HG02884 (cell line): Measurements from ENCODE around the gene RUVBL2.

Experiments
- ATAC-seq: cut with Tn5 transposase; IDR thresholded peaks from one replicate; pipeline ENCODE4 v1.9.1; 2021; ENCODE audit warnings: mild to moderate bottlenecking, moderate library complexity; ENCODE audit not compliant: unreplicated experiment

The RUVBL2 gene

GRCh38 chr19:48987323-48987722, 6.4 kb upstream of the RUVBL2 start:
- no peak for ATAC-seq

GRCh38 chr19:48988286-48988685, 5.4 kb upstream of the RUVBL2 start:
- no peak for ATAC-seq

DNA sequence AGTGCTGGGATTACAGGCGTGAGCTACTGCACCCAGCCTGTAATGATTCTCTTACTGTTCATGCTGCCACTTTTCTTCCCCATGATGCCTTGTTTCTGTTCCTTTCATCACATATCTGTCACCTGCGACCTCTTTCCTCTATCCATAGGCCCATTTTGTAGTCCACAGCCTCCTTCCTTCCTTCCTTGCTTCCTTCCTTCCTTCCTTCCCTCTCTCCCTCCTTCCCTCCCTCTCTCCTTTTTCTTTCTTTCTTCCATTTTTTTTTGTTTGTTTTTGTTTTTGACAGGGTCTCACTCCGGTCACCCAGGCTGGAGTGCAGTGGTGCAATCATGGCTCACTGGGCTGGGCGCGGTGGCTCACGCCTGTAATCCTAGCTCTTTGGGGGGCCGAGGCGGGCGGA, 4.8 kb upstream of the RUVBL2 start:
- ATAC-seq, result no peak

- ATAC-seq, result no peak
Observed at GRCh38 chr19:48989701-48990291, 3.9 kb upstream of the RUVBL2 start.

GRCh38 chr19:48990400-48990799, 3.3 kb upstream of the RUVBL2 start:
- no peak for ATAC-seq

DNA sequence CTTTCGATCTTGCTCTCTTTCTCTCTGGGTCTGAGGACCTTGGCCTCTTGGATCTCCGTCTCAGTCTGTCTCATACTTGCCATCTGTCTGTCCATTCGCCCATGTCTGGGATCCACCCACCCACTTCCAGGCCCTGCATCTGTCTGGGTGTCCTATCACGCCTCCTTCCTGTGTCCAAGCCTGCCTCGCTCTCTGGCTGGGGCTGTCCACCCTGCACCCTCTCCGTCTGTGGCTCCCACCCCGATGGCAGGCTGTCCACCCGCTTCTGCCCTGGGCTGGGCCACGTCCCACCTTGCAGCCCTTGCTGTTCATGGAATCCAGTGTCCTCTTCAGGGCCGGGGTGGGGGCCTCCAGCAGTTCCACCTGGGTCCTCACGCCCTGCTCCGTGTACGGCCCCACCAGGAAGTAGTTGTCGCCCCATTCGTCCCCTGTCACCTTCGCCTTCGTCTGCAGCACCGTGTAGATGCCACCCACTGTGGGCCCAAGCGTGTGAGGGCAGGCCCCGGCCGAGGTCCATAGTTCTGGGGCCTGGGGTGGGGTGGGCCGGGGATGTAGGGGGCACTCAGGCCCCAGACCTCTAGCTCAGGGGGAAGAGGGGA, 2.6 kb upstream of the RUVBL2 start:
- ATAC-seq, result no peak

GRCh38 chr19:48991873-48992580, 1.7 kb upstream of the RUVBL2 start:
- ATAC-seq, result no peak

DNA sequence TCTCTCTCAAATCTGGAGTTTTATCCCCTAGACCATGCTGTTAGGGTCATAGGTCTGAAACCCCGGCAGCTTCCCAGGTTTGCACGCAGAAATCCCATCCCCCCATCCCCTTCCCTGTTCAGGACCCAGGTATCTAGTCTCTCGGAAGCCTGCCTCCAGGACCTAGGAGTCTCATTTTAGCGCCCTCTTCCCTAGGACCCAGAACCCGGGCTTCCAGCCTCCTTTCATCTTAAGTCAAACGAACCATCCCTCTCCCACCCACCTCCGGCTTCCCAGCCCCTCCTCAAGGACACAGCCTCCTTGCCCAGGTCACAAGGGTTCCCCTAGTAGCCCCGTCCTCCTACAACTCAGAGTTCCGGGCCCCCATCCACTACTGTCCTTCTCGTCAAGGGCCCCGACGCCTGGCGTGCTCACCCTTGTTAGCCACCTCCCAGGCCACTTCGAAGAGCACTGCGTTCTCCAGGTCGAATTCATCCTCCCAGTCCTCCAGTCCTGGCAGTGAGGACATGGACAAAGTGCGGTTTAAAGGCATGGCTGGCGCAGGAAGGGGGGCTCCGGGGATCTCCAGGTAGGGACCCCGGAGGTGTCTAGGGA, 1.0 kb upstream of the RUVBL2 start:
- ATAC-seq, result no peak

- ATAC-seq, result no peak
Observed at GRCh38 chr19:48994035-48994386, 324 bp downstream of the RUVBL2 start.

- ATAC-seq, result no peak
Observed at GRCh38 chr19:48997972-48998371, 4.3 kb downstream of the RUVBL2 start.

DNA sequence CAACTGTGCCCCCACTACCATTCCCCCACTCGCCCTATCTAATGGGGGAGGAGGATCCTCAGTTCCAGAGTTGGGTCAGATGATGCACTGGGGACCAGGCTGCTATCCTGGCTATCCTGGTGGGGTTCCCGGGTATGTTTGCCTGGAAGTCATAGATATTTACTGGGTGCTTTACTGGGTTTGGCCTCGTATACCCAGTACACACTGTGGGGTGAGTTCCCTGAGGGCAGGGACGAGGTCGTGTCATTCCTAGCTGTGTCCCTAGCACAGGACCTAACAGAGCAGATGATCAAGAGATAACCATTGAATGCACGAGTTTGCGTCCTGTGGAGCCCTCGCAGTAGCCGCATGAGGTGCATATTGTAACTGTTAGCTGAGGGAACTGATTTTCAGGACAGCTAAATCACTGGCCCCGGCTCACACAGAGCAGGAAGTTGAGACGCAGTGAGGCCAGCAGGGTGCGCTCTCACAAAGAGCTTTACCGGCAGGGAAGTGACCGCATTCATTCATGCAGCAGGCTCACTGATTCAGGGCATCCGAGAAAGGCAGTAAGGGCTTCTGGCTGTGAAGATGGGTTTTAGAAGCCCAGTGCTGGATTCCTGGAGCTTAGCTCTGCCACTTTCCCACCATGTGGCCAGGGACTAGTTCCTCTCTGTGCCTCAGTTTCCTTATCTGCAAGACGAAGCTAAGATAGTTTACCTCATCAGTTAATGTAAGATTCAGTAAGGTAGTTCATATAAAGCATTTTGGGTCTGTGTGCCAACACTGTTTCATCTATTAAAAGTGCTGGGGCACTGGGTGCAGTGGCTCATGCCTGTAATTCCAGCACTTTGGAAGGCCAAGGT, 6.0 kb downstream of the RUVBL2 start:
- ATAC-seq, result no peak

- no peak for ATAC-seq
Observed at GRCh38 chr19:49004133-49004532, 10.4 kb downstream of the RUVBL2 start.

- ATAC-seq, result no peak
Observed at GRCh38 chr19:49004964-49005614, 11.4 kb downstream of the RUVBL2 start.

GRCh38 chr19:49006905-49007304, 13.2 kb downstream of the RUVBL2 start:
- ATAC-seq, result no peak

DNA sequence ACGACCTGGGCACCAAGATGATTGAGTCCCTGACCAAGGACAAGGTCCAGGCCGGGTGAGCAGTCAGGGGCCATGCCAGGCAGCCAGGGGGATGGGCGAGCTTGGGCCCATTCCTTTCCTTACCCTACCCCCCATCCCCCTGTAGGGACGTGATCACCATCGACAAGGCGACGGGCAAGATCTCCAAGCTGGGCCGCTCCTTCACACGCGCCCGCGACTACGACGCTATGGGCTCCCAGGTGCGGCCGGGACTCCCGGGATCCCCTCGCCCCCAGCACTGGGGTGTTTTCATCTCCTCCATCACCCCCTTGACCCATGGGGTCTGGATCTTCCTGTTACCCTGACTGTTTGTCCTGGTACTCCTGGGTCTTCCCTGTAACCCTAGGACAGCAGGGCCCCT, 16.1 kb downstream of the RUVBL2 start:
- no peak for ATAC-seq

- no peak for ATAC-seq
Observed at GRCh38 chr19:49010453-49010852, 16.8 kb downstream of the RUVBL2 start.

DNA sequence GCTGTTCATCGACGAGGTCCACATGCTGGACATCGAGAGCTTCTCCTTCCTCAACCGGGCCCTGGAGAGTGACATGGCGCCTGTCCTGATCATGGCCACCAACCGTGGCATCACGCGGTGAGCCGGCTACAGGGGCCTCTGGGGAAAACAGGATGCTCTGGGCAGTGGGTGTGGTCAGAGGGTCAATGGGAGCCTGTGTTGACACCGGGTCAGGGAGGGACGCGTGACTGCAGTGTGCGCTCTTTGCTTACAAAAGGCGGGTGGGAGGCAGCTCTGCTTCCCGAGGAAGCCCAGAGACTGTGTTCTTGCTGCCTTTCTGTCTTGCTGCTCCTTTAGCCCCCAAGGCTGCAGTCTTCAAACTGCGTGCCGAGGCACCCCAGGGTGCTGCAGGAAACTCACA, 17.5 kb downstream of the RUVBL2 start:
- ATAC-seq, result no peak

DNA sequence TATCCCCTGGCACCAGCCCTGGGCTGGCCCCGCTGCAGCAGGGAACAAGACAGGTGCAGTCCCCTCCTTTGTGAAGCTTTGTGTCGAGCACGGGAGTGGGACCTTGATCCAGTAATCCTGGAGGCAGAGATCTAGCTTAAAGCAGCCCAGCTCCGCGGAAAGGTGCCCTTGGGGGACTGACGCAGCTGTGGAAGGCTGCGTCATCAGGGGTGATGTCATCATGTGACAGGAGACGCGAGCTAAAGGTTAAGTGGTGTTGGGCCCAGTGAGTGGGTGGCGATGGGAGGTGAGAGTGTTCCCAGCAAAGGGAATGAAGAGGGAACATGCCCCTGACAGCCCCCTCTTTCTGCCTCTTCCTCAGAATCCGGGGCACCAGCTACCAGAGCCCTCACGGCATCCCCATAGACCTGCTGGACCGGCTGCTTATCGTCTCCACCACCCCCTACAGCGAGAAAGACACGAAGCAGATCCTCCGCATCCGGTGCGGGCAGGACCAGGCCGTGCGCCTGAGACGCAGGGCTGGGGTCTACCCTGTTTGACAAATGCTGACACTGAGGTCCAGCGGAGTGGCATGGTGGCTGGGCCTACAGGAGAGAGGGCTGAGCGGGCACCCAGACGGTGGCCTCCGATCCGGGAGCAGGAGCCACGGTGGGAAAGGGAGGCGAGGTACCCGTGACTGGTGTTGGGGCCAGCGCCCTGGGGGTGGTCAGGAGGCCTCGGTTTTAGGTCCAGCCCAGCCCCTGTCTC, 20.6 kb downstream of the RUVBL2 start:
- no peak for ATAC-seq

- ATAC-seq, result no peak
Observed at GRCh38 chr19:49014870-49015255, 21.2 kb downstream of the RUVBL2 start.
